GM19468 (cell line): ENCODE data around the gene PRTFDC1.
"Not testable (repeated sequence)": the region's sequence is repeated elsewhere in the genome, so short reads cannot be mapped to it uniquely, and the experiment has no call there.

Source experiments
- ATAC-seq: cut with Tn5 transposase; IDR thresholded peaks from one replicate; pipeline ENCODE4 v1.9.1; 2021; ENCODE audit warnings: mild to moderate bottlenecking, moderate library complexity, moderate number of reproducible peaks; ENCODE audit not compliant: unreplicated experiment; ENCODE audit errors: extremely low read depth

The PRTFDC1 gene

GRCh38 chr10:24850727-24851296 lies 101.6 kb downstream of the PRTFDC1 start:
- no peak for ATAC-seq

DNA sequence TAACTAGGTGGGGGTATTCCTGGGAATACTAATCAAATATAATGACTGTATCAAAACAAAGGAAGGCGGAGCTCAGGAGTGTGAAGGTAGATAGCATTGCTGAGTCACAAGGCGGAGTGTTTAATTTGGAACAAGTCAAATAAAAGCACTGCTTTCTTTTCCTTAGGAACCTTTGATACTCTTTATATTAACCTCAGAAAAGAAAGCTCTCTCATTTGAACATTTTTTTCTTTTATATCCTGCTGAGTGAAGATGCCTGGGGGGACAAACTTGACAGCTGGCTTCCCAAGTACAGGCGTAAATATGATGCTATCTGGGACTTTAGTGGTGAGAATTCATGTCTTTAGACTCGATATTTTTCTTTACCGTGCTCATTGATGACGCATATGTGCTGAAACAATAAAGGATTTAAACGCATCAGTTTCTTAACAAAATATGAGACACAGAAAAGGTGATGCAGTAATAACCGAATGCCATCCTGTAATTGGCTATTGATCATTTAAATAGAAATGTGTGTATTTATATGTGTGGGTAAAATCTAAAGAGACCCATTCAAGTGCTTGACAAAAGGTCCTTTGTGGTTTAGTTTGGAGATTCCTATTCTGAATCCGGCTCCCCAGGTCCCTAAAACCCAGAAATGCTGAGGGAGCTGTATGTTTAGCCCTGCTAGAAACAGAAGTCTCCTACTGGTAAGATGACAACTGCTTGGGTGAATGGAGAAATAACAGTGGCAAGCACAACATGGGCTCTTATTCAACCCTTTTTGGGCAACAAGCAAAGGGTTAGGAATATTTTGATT lies 102.7 kb downstream of the PRTFDC1 start:
- ATAC-seq: no peak

- ATAC-seq: no peak
Measured at GRCh38 chr10:24849051-24849450, 103.4 kb downstream of the PRTFDC1 start.

GRCh38 chr10:24848195-24848594 lies 104.2 kb downstream of the PRTFDC1 start:
- ATAC-seq: no peak

GRCh38 chr10:24847112-24848070 lies 105.0 kb downstream of the PRTFDC1 start:
- no peak for ATAC-seq

DNA sequence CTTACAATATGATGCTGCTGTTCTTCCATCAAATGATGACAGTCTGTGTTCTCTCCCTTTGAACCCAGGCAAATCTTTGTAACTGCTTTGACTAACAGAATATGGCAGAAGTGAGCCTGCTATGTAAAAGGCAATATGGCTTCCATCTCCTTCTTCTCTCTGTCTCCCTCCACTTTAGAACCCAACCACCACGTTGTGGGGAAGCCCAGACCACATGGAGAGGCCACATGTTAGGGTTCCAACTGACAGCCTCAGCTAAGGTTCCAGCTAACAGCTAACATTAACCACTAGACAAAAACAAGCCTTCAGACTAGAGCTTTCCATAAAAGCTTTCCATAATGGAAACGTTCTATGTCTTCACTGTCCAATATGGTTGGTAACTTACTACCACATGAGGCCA lies 107.7 kb downstream of the PRTFDC1 start:
- ATAC-seq: no peak

DNA sequence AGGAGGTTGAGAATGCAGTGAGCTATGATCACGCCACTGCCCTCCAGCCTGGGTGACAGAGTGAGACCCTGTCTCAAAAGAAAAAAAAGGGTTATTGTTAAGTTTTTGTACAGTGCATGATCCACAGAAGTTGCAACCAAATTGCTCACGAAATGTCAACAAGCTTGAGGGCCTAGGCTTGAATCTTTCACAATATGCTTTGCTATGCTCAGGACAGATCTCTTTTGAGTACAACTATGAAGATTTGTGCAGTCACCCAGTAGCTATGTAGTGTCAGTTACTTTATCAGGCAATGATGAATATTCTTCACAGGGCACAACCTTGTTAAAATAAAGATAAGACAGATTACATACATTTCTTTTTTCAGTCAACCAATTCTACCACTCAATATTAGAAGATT lies 109.2 kb downstream of the PRTFDC1 start:
- ATAC-seq: no peak

DNA sequence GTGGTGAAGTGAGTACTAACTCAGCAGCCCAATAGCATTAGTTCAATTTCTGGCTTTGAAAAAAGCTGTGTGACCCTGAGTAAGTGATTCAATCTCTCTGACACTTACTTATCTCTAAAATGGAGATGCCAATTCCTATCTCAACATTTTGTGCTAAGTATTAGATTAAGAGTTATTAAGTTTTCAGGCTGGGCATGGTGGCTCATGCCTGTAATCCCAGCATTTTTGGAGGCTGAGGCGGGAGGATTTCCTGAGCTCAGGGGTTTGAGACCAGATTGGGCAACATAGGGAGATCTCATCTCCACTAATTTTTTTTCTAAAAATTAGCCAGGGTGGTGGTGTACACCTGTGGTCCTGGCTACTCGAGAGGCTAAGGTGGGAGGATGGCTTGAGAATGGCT lies 109.5 kb downstream of the PRTFDC1 start:
- no peak for ATAC-seq

GRCh38 chr10:24841530-24841929 lies 110.9 kb downstream of the PRTFDC1 start:
- no peak for ATAC-seq

- no peak for ATAC-seq
Measured at GRCh38 chr10:24840784-24841183, 111.6 kb downstream of the PRTFDC1 start.

GRCh38 chr10:24837781-24838180 lies 114.6 kb downstream of the PRTFDC1 start:
- not testable (repeated sequence) for ATAC-seq

DNA sequence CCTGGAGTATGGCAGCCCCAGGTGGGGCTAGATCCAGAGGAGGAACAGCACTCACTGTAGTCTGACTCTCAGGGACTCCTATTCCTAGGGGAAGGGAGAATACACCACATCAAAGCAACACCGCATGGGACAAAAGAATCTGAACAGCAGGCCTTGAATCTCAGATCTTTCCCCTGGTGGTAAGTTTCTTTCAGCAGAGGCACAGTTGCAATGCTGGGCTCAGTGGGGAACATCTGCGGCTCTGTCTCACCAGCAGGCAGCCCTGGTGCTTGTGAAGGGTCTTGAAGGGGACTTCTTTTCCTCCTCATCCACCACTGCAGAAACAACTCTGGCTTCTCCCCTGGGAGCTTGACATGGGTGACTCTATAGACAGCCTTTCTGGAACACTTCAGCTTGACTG lies 117.5 kb downstream of the PRTFDC1 start:
- no peak for ATAC-seq

- no peak for ATAC-seq
Measured at GRCh38 chr10:24826009-24826408, 126.4 kb downstream of the PRTFDC1 start.

DNA sequence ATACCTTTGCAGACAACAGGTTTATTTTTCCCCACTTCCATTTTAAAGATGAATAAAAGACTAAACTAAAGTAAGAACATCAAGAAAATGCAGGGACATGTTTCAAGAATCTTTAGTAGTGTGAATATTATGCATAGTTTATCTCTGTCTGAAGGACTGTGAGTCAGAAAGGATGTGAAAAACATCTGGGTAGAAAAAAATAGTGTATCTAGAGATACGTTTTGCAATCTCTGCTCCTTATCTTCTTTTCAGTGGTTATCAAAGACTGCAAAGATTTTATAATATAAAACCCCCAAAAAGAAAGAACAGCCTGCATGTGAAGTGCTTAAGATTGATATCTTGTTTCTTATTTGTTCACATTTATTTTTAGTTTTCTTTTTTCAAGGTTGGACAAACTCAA lies 126.9 kb downstream of the PRTFDC1 start:
- ATAC-seq: no peak

- ATAC-seq: no peak
Measured at GRCh38 chr10:24824536-24824935, 127.9 kb downstream of the PRTFDC1 start.

DNA sequence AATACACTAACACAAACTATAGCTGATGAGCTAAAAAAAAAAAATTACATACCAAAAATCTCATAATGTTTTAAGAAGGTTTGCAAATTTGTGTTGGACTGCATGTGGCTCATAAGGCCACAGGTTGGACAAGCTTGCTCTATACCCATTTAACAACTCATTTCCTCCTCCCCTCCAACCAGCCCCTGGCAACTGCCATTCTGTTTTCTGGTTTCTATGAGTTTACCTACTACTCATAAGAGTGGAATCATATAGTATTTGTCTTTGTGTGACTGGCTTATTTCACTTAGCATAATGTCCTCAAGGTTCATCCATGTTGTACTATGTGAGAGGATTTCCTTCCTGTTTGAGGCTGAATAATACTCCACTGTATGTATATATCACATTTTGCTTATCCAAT lies 128.3 kb downstream of the PRTFDC1 start:
- no peak for ATAC-seq

DNA sequence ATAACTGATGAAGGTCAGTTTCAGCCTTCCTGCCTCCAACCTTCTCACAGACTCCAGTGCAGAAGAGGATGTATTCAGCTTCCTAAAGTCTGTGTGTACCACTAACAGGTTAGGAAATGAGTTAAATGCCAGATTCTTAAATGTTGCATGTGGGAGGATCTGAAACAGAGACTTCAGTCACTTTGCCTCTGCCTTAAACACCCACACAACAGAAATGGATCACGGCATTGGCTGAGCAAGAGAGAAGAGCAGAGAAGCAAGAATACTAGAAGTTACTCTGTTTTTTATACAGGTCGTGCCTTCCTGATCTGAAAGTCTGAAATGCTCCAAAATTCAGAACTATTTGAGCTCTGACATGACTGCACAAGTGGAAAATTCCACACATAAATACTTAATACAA lies 129.8 kb downstream of the PRTFDC1 start:
- ATAC-seq: peak; percentile 68

DNA sequence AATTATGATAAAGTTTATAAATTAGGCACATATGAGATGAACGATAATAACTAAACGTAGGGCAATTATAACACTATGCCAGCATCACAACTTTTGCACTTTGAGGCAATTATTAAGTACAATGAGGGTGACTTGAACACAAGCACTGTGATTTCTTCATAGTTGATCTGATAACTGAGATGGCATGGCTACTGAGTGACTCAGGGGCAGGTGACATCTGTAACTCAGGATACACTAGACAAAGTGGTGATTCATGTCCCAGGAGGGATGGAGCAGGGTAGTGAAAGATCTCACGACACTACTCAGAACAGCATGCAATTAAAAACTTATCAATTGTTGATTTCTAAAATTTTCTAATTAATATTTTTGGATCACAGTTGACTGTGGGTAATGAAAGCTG lies 130.4 kb downstream of the PRTFDC1 start:
- no peak for ATAC-seq

DNA sequence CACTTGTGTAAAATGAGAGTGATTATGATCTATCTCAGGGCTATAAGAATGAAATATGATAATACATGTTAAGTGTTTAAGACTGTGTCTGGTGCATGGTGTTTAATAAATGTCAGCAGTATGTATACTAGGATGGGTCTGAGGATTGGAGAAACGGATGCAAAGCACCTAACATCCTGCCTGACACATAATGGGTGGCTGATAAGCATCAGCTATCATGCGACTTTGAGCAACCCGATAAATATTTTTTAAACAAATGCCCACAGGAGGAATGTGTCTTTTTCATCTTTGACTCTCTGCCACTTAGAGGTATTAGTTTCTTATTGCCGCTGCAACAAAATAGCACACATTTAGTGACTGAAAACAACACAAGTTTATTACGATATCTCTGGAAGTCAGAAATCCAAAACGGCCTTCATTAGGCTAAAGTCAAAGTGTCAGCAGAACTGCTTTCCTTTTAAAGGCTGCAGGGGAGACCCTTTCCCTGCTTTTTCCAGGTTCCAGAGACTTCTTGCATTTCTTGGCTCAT lies 135.5 kb downstream of the PRTFDC1 start:
- no peak for ATAC-seq

GRCh38 chr10:24814568-24815313 lies 137.7 kb downstream of the PRTFDC1 start:
- no peak for ATAC-seq
